ENCODE measurements around the gene NEURL1B.

DNA sequence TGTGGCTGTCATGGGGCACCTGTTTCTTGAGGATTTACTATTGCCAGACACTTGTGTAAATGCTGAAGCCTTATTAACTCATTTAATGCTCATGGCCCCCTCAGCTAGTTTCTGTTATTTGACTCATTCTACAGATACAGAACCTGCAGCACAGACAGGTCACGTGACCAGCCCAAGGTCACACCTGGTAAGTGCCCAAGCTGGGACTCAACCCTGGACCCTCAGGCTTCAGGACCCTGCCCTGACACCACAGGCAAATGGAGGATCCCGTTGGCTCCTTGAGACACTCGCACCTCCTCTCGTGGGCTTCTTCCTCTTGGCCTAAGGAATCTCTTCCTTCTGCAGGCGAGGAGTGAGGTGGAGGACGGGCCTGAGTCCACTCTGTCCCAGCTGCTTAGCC is 10.6 kb upstream of the NEURL1B start:
- TF ChIP-seq EZH2 (IDR thresholded peaks at IDR 0.05; ENCODE audit: insufficient read depth, poor library complexity, severe bottlenecking) = no peak
- TF ChIP-seq EZH2phosphoT487 (IDR thresholded peaks at IDR 0.05; ENCODE audit: insufficient read depth, low read depth) = no peak
